Measurements from ENCODE around the gene TMPRSS7.

Gene TMPRSS7

GRCh38 chr3:112101916-112102315 lies 67.4 kb downstream of the TMPRSS7 start:
- in situ Hi-C loops (cut with MboI; ENCODE audit: low pct_unique_long_range_greater_than_20kb, low sequenced_read_pairs, unreplicated experiment), result loop anchor here (25.0 kb wide), 1 partner anchor 885 kb away; the partner anchor contains the start of genes CD200R1 and GTPBP8
- DNase-seq (ENCODE audit: low spot score), result no peak
- no peak for TF ChIP-seq CTCF (IDR thresholded peaks at IDR 0.05; ENCODE audit: extremely low read depth, insufficient read depth, missing control alignments)

- no peak for DNase-seq (ENCODE audit: low spot score)
- no peak for TF ChIP-seq CTCF (IDR thresholded peaks at IDR 0.05; ENCODE audit: extremely low read depth, insufficient read depth, missing control alignments)
- in situ Hi-C loops (cut with MboI; ENCODE audit: low pct_unique_long_range_greater_than_20kb, low sequenced_read_pairs, unreplicated experiment), result loop anchor here (25.0 kb wide), 1 partner anchor 883 kb away; the partner anchor contains the start of genes CD200R1 and GTPBP8
These were observed 70.2 kb downstream of the TMPRSS7 start for GRCh38 chr3:112104774-112105173.

- no peak for TF ChIP-seq CTCF (IDR thresholded peaks at IDR 0.05; ENCODE audit: extremely low read depth, insufficient read depth, missing control alignments)
- no peak for DNase-seq (ENCODE audit: low spot score)
- in situ Hi-C loops (cut with MboI; ENCODE audit: low pct_unique_long_range_greater_than_20kb, low sequenced_read_pairs, unreplicated experiment), result loop anchor here (25.0 kb wide), 1 partner anchor 878 kb away; the partner anchor contains the start of genes CD200R1 and GTPBP8
These were observed 74.8 kb downstream of the TMPRSS7 start for GRCh38 chr3:112109322-112109721.

GRCh38 chr3:112111785-112112402 lies 77.4 kb downstream of the TMPRSS7 start:
- peak; percentile 82 for TF ChIP-seq CTCF (IDR thresholded peaks at IDR 0.05; ENCODE audit: extremely low read depth, insufficient read depth, missing control alignments)
- DNase-seq (ENCODE audit: low spot score), result peak; percentile 65
- in situ Hi-C loops (cut with MboI; ENCODE audit: low pct_unique_long_range_greater_than_20kb, low sequenced_read_pairs, unreplicated experiment), result loop anchor here (5.0 to 25.0 kb wide), 2 partner anchors 405 to 875 kb away; partner anchors contain the start of genes CD200R1 and GTPBP8

- no peak for TF ChIP-seq CTCF (IDR thresholded peaks at IDR 0.05; ENCODE audit: extremely low read depth, insufficient read depth, missing control alignments)
- in situ Hi-C loops (cut with MboI; ENCODE audit: low pct_unique_long_range_greater_than_20kb, low sequenced_read_pairs, unreplicated experiment), result loop anchor here (5.0 to 25.0 kb wide), 2 partner anchors 403 to 873 kb away; partner anchors contain the start of genes CD200R1 and GTPBP8
- DNase-seq (ENCODE audit: low spot score), result no peak
These were observed 80.1 kb downstream of the TMPRSS7 start for GRCh38 chr3:112114576-112115160.

- TF ChIP-seq CTCF (IDR thresholded peaks at IDR 0.05; ENCODE audit: extremely low read depth, insufficient read depth, missing control alignments), result no peak
- DNase-seq (ENCODE audit: low spot score), result peak; percentile 47
- in situ Hi-C loops (cut with MboI; ENCODE audit: low pct_unique_long_range_greater_than_20kb, low sequenced_read_pairs, unreplicated experiment), result loop anchor here (25.0 kb wide), 1 partner anchor 872 kb away; the partner anchor contains the start of genes CD200R1 and GTPBP8
These were observed 80.7 kb downstream of the TMPRSS7 start for GRCh38 chr3:112115161-112115739.

Data from GM13977 (cell line).